AG04450 (cell line): ENCODE data around the gene NT5C2. TPM values are rescaled to one million over a fixed set of nuclear protein-coding genes. Genes with fewer than 3 reads are reported as not detected.

ENCODE experiments used
- CTCF ChIA-PET: fragments of 300-600, 350-600 bp; formaldehyde crosslinking; extraction: SDS; loops from one replicate; lab custom pipeline; 2022; ENCODE audit warnings: antibody characterized with exemption, inconsistent platforms; lab: Charles Lee
- POLR2A ChIA-PET: fragments of 350-600 bp; formaldehyde crosslinking; extraction: SDS; loops from one replicate; lab custom pipeline; 2021; ENCODE audit warnings: antibody characterized with exemption, inconsistent platforms; lab: Yijun Ruan, JAX
- DNase-seq: peaks from one replicate; pipeline ENCODE4 v3.0.0-alpha.2; 2011; ENCODE audit warnings: low read depth, low spot score
- H3K27ac ChIP-seq: one replicate; pipeline ENCODE4 v1.5.1; 2012; ENCODE audit warnings: low read depth, low read length, control low read depth
- H3K27me3 ChIP-seq: one replicate; pipeline ENCODE4 v1.6.0; 2012; ENCODE audit warnings: low read length; ENCODE audit not compliant: control insufficient read depth, insufficient read depth
- H3K4me3 ChIP-seq: 2 replicates; pipeline ENCODE4 v1.5.1; 2011; ENCODE audit warnings: mild to moderate bottlenecking, low read depth, low read length, control low read depth
- H3K9me3 ChIP-seq: 2 replicates; pipeline ENCODE4 v1.5.1; 2012; ENCODE audit warnings: low read length; ENCODE audit not compliant: control insufficient read depth, insufficient read depth
- CTCF ChIP-seq: IDR thresholded peaks from 2 replicates; pipeline ENCODE4 v1.5.1; 2011; ENCODE audit warnings: low read depth, low read length, control low read depth, inconsistent platforms
- polyA plus RNA-seq: library from polyadenylated mRNA; depleted of rRNA; stranded (reverse); fragments of >200 nt; gene quantifications from 2 replicates; pipeline ENCODE4 v1.2.3, GENCODE V29; 2011

The NT5C2 gene
- polyA plus RNA-seq, 1 experiment = 117 TPM

GRCh38 chr10:103153302-103154197, 39.5 kb downstream of the NT5C2 start:
- Histone ChIP-seq H3K4me3 (peak overlapping the region; percentile 33; the same call in 1 of the 2 replicates), H3K27ac (peak overlapping the region; percentile 74), H3K9me3 (no peaks in the 10 kb centered on the region), H3K27me3 (no peaks in the 10 kb centered on the region)
- CTCF ChIA-PET = interaction anchor here (1.2 to 3.7 kb wide), 2 partner anchors 86 to 91 kb away, joined by 3 to 27 read pairs; no protein-coding TSS in a partner anchor
- TF ChIP-seq CTCF = no peak
- DNase-seq = no peak
- POLR2A ChIA-PET = interaction anchor here (0.7 to 2.9 kb wide), 3 partner anchors 39 to 91 kb away, joined by 5 to 12 read pairs (median 8); partner anchors contain the start of gene NT5C2

GRCh38 chr10:103149991-103150622, 43.0 kb downstream of the NT5C2 start:
- no peak for TF ChIP-seq CTCF
- Histone ChIP-seq H3K9me3 (no peaks in the 10 kb centered on the region), H3K4me3 (no peak overlapping the region), H3K27ac (no peak overlapping the region), H3K27me3 (no peaks in the 10 kb centered on the region)
- ChIA-PET POLR2A (no interaction called here), CTCF (interaction anchor here (1.0 kb wide), 1 partner anchor 95 kb away, joined by 3 read pairs; no protein-coding TSS in a partner anchor)
- DNase-seq = no peak

GRCh38 chr10:103147645-103148044, 45.4 kb downstream of the NT5C2 start:
- ChIA-PET POLR2A (no interaction called here), CTCF (interaction anchor here (0.6 to 1.4 kb wide), 2 partner anchors 97 to 382 kb away, joined by 3 to 11 read pairs; no protein-coding TSS in a partner anchor)
- Histone ChIP-seq H3K4me3 (no peak overlapping the region), H3K9me3 (no peaks in the 10 kb centered on the region), H3K27me3 (no peaks in the 10 kb centered on the region), H3K27ac (no peak overlapping the region)
- DNase-seq = no peak
- TF ChIP-seq CTCF = no peak

GRCh38 chr10:103145860-103146466, 47.1 kb downstream of the NT5C2 start:
- no peaks in the 10 kb centered on the region for H3K27me3 ChIP-seq
- no peaks in the 10 kb centered on the region for H3K9me3 ChIP-seq
- H3K27ac ChIP-seq = peak overlapping the region; percentile 11
- TF ChIP-seq CTCF = no peak
- ChIA-PET CTCF (interaction anchor here (1.0 kb wide), 1 partner anchor 93 kb away, joined by 6 read pairs; no protein-coding TSS in a partner anchor), POLR2A (no interaction called here)
- no peak overlapping the region; the same call in 1 of the 2 replicates for H3K4me3 ChIP-seq
- peak; percentile 67 for DNase-seq
